ENCODE data around the gene TBRG1.
A peak's percentile ranks its signal among the peaks of the same experiment; 100 is the strongest.
"Not testable (repeated sequence)": the region's sequence is repeated elsewhere in the genome, so short reads cannot be mapped to it uniquely, and the experiment has no call there.

The TBRG1 gene, protein sequence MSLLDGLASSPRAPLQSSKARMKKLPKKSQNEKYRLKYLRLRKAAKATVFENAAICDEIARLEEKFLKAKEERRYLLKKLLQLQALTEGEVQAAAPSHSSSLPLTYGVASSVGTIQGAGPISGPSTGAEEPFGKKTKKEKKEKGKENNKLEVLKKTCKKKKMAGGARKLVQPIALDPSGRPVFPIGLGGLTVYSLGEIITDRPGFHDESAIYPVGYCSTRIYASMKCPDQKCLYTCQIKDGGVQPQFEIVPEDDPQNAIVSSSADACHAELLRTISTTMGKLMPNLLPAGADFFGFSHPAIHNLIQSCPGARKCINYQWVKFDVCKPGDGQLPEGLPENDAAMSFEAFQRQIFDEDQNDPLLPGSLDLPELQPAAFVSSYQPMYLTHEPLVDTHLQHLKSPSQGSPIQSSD

DNA sequence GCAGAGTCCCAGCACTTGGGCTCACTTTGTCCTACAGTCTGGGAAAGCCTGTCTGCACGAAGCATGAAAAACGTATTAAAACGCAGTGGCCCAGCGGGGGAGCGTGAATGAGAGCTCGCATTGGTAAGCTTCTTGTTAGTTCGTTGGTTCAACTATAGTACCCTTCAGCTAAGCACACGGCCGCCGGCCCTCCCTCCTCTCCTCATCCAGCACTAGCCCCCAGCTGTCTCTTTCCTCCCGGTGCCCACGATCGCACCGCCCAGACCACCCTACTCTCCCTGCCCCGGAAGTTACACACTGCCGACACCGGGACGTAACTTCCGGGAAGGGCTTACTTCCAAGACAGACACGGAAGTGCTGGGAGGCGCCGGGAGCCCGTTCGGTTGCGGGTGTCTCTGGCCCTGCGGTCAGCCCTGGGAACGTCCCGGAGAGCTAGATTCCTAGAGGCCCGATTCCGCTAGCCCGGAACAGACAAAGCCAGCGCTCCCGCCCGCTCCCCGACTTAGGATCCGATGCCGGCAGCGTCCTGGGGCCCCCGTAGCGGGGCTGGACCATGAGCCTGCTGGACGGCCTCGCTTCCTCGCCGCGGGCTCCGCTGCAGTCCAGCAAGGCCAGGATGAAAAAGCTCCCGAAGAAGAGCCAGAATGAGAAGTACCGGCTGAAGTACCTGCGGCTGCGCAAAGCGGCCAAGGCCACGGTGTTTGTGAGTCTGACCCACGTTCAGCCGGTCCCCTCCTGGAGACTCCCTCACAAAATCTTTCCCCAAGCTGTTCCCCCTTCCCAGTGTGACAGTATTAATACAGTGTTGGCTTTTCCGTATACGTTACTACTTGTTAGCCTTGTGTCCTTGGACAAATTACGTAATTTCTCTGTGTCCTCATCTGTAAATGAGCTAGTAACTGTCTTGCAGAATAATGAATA lies at the start of gene TBRG1:
TSS of gene TBRG1 (plus strand) at position 334 of the 921 bp plus-strand sequence. CDS start at position 554, 220 bp downstream.
- DNase-seq (ENCODE audit: low read depth in 2 of 2), result peak; percentile 77 to 78

DNA sequence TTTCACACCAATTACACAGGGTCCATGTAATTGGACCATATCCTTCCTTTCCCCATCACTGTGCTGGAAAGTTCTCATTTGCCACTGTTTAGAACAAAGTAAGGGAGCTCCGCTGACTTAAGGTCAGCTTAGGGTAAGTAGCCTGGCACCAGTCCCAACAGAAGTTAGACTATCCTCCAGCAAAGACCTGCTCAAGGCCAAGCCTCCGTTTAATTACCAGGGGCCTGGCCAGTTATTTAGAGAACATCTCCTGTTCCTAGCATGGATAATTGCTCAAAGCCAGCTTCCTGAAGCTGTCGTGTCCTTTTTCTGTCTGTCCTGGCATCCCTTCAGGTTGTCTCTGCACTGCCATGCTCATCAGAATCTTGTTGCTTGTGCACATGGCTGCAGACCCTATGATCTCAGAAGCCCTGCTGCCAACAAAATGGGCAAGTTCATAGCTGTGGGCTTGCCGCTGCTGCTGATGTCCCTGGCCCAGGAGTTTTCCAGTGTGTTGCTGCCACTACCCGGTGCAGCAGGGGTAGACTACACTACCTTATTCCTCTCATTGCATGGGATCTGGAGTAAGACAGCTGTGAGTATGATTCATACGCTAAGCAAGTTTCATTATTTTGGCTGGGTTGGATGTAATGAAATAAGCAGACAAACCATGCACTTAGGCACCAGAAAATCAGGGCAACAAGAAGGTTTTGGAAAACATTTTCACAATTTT lies 44.8 kb upstream of the TBRG1 start:
- no peak for DNase-seq (ENCODE audit: low read depth in 2 of 2)

DNA sequence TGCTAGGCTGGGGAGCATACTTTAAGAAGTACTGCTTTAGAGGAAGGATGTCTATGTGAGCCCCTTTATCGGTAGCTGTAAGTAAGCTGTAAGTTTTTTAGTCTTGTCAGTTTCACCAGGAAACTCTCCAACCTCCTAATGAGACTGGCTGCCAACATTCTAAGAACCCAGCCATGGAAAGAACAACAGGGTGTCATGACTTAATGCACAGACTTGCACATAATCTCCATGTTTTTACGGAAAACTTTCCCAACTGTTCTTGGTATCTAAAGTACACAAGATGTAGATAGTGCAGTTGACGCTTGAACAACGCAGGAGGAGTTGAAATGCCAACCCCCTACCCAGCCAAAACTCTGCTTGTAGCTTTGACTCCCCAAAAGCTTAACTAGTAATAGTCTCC lies 43.9 kb upstream of the TBRG1 start:
- no peak for DNase-seq (ENCODE audit: low read depth in 2 of 2)

DNA sequence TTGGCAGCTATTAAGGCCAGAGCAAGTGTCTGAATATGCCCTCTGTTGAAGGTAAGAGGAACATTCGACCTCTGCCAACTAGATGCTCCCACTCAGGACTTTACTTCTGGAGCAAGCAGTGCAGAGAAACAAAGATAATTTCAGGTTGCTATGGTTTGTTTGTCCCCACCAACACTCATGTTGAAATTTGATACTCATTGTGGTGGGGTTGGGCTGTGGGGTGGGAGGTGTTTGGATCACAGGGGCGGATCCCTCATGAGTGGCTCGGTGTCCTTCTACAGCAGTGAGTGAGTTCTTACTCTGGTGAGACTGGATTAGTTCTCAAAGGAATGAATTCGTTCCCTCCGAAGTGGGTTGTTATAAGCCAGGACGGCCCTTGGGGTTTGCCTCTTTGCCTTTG lies 40.8 kb upstream of the TBRG1 start:
- no peak for DNase-seq (ENCODE audit: low read depth in 2 of 2)

DNA sequence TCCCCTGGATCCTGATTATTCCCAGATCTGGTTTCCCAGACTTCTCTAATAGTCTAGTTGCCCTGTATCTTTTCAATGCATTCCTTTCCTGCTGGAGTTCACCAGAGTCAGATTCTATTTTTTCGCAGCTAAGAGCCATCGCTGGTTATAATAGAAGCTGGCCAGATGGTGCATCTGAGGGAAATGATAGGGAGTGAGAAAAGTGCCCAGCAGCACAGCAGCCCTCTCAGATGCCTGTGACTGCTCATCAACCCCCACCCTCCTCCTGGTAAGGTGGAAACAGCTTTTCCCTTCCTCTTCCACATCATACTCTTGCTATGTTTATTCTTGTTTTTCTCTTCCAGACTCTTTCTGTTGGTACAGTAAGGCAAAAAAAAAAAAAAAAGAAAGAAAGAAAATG lies 40.1 kb upstream of the TBRG1 start:
- no peak for DNase-seq (ENCODE audit: low read depth in 2 of 2)

DNA sequence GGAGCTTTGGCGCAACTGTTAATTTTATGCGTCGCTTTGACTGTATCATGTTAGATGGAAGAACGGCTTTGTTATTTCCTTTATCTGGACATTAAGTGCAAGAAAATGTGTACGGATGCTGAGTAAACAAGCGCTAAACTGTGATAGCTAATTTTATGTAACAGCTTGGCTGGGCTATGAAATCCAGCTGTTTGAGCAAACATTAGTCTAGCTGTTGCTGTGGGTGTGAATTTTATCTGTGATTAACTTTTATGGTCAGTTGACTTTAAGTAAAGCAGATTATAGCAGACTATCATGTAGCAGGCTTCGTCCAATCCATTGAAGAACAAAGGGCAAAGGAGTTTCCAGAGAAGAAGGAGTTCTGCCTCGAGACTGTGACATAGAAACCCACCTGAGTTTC lies 38.9 kb upstream of the TBRG1 start:
- DNase-seq (ENCODE audit: low read depth in 2 of 2), result no peak

DNA sequence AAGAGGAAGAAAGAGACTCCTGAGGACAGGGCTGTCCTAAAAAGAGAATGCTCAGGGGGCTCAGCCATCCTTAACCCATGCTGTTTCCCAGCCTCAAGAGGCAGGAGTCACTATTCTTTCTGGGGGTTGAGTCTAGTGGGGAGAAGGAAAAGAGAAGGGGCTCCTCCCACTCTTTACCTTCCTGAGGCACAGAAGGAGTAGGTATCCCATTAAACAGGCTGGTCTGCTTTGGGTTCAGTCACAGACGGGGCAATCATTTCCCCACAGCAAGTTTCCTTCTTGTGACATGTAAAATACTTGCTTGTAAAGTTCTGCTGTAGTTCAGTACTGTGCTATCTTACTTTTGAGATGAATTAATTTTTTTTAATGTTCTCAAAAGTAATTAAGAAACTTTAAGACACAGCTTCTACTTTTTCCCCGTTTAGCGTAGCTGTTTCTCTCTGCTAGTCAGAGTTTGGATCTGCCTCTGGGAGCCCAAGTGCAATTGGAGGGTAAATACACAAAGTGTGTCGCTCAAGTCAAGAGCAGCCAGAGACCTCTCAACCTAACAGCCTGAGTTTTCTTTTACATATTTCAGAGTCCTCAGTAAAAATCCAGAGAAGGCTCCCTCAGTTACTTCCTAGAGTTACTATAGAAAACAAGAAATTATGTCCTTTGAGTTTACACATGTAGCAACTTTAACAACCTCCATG lies 37.8 kb upstream of the TBRG1 start:
- DNase-seq (ENCODE audit: low read depth in 2 of 2), result no peak

DNA sequence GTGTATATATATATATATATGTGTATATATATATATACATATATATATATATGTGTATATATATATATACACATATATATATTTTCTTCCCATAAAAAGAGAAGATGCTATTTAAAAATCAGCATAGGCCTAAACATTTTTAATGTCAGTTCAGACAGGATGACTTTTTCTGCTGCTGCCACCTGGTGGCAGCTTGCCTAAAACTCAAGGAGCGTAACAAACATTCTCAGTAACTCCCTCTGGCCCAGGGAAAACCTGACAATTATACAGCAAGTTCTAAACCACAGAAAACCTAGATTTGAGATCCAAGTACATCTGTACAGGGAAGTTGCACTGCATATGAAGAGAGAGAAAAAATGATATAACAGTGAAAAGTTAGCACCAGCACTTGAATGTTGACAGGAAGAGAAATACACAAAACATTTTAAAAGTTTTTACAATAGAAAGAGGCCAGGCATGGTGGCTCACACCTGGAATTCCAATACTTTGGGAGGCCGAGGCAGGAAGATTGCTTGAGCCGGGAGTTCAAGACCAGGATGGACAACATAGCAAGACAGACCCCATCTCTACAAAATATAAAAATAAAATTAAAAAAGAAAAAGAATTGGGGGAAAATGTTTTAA lies 36.3 kb upstream of the TBRG1 start:
- DNase-seq (ENCODE audit: low read depth in 2 of 2), result peak; percentile 29 to 33

DNA sequence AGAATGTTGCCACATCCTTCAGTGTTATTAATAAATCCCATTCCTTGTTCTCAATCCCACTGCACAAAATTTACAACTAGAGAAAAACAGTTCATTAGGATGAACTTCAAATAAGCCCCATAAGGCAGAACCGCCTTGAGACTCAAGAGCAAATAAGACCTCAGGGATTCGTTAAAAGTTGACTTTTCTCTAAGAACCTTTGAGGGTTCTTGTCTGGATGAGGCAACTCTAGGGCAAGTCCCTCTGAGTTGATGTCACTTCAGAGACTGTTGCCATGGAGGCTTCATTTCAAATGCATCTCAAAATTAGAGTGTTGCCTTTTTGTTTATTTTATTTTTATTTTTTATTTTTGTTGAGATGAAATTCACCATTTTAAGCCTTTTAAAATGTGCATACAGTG lies 31.2 kb upstream of the TBRG1 start:
- DNase-seq (ENCODE audit: low read depth in 2 of 2), result no peak

DNA sequence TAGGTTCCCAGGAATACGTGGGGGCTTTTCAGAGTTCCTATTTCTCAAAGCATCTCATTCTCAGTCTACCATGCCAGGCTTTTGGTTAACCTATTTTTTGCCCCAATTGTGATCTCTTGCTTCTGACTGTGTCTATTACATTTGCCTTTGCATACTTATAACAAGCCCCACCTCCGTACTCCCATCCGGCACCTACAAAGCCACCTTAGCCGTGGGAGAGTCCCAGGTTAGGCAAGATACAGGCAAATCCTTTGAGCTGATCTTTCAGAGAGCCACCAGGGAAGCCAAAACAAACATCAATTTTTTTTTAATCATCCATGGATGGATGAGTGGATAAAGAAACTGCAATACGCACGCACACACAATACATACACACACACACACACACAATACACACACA lies 30.0 kb upstream of the TBRG1 start:
- no peak for DNase-seq (ENCODE audit: low read depth in 2 of 2)

DNA sequence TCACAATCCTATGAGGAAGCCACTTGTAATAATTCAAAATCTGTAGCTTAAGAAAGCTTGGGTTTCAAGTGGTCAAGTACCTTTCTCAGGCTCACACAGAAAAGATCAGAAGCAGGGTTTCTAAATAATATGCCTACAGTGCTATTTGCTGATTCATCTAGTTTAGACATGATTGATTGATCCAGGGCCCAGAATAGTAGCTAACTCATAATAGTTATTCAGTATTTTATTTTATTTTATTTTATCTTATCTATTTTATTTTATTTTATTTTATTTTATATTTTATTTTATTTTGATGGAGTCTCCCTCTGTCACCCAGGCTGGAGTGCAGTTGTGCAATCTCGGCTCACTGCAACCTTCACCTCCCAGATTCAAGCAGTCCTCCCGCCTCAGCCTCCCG lies 27.4 kb upstream of the TBRG1 start:
- no peak for DNase-seq (ENCODE audit: low read depth in 2 of 2)

DNA sequence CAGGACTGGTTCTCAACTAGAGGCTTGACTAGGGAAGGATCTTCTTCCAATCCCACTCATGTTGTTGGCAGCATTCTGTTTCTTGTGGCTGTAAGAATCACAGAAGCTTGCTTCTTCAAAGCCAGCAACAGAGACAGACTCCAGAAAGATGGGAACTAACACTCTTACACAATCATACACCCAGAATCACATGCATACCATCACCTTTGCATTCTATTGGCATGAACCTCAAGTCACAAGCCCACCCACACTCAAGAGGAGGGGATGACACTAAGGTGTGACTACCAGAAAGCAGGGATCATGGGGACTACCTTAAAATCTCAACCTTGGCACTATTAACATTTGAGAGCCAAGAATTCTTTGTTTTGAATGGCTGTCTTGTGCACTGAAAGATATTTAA lies 25.0 kb upstream of the TBRG1 start:
- no peak for DNase-seq (ENCODE audit: low read depth in 2 of 2)

DNA sequence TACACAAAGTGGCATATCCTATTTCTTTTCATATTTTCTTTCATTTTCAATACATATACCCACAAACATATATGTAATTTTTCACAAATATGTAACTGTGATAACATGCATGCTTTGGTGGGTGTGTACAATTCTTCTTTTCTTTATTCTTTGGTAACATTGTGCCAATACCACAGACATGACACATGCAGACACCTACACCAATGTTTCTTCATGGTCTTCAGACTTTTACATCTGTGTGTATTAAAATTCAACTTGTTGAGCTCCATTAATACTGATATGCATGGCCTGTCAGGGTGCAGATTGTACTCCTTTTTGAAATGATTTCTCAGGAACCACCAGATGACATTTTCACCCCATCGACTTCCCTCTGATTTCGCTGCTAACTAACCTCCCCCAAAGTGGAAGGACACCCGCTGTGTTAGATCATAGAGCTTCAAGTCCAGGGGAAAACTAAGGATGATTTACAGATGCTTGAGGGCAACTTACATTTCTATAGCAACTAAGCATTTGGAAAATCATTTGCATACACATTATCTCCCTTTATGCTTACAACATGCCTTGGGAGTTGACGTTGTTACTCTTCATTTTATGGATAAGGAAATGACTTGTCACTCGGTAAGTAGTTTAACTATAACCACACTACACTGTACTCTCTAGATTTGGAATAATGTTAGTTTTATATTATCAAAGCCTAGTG lies 21.9 kb upstream of the TBRG1 start:
- DNase-seq (ENCODE audit: low read depth in 2 of 2), result no peak

DNA sequence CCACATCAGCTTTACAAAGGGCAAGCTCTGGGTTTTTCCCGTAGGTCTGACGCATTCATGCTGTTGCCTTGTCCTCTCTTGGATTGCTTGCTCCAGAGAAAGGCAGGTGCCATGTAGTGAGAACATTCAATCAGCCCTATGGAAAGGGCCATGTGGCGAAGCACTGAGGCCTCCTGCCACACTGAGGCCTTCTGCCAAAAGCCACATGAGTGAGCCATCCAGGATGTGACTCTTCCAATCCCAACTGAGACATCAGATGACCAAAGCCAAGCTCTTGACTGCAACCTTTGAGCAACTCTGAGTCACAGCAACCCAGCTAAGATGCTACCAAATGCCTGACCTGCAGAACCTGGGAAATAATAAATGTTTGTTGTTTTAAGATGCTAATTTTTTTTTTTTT lies 20.5 kb upstream of the TBRG1 start:
- no peak for DNase-seq (ENCODE audit: low read depth in 2 of 2)

DNA sequence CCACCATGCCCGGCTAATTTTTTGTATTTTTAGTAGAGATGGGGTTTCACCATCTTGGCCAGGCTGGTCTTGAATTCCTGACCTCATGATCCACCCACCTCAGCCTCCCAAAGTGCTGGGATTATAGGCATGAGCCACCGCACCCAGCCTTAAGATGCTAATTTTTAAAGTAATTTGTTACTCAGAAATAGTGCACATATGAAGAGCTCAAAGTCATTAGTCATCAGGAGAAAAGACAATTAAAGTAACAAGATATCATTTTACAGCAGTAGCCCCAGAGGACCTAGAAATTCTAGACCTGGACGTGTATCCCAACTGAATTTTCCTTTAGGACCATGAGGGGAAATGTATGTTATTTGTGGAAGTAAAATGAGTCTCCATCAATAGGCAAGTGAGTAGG lies 19.9 kb upstream of the TBRG1 start:
- not testable (repeated sequence) for DNase-seq (ENCODE audit: low read depth in 2 of 2)

DNA sequence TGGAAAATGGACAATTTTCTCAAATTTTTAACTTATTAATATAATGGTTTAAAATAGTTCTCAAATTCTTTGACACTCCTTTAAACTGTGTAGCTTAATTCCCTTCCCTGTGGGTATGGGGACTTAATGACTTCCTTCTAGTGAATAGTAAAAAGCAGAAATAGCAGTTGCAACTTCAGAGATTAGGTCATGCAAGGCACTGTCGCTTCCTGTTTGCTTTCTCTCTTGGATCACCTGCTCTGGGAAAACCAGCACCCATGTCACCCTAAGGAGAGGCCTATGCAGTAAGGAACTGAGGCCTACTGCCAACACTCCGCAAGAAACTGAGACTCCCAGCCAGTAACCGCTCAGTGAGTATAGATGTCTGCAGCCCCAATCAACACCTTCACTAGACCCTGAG lies 16.9 kb upstream of the TBRG1 start:
- DNase-seq (ENCODE audit: low read depth in 2 of 2), result no peak

DNA sequence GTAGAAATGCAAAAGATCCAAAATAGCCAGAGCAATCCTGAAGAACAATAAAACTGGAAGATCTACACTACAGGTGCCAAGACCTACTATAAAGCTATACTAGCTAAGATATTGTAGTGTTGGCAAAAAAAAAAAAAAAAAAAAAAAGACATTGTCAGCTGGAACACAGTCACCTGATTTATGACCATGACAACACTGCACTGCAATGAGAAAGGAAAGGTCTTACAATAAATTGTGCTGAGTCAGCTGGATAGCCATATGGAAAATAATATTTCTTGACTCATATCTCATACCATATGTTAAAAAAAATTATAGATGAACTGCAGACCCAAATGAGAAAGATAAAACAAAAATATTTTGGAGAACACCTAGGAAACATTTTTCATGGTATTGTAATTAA lies 14.5 kb upstream of the TBRG1 start:
- no peak for DNase-seq (ENCODE audit: low read depth in 2 of 2)

DNA sequence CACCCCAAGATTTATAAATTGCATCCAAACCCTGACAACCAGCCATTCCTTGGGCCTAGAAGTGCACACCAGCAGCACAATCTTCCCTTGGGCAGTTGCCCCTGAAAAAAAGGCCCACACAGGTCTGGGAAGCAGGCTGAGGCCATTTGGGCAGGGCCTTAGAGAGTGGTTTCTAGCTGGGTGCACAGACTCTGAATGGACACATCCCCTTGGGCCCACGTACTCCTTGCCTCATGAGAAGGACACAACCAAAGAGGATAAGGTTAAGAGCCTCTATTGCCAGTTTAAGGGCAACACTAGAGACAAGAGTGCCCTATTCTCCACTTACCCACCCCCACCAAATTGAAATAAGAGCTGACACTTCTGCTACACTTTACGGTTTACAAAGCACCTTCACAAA lies 12.4 kb upstream of the TBRG1 start:
- no peak for DNase-seq (ENCODE audit: low read depth in 2 of 2)

DNA sequence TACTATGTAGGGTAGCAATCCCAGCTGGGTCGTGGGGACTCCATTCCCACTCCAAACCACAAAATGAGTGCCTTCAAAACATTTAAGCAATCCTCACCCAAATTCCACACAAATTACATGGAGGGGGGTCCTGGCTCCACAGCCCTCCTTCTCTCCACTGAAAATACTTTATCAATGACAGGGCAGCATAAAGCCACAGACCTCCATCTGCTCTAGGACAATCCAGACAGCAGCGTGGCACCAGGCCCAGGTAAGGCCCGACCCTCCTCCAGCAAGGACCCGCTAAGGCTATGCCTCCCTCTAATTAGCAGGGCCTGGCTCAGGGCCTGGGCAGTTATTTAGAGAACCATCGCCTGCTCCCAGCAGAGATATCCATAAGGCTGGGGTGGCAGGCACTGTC lies 11.6 kb upstream of the TBRG1 start, which contains the start of gene PANX3:
TSS of gene PANX3 (plus strand) at position 365 of the 400 bp plus-strand sequence. CDS start 129 bp downstream, outside the sequence.
- DNase-seq (ENCODE audit: low read depth in 2 of 2), result no peak

DNA sequence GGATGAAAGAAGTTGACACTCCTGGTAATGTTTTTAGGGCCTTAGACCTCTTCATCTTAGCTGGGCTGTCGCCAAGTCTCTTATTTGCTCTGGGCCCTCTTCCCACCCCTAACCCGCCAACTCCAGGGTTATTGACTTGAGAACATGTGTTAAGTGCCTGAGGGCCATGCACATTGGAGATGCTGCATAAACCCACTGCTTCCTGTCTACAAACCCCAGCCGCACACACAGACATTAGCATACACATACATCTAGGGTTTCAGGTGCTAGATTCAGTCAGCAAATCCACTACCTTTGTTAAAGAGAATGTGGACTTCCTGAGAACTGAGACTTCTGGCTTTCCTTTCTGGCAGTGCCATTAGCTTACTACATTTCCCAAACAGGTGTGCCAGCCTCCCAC lies 10.6 kb upstream of the TBRG1 start:
- DNase-seq (ENCODE audit: low read depth in 2 of 2), result no peak
